Karpas-422 (cell line): ENCODE results near the gene PLD5. TPM values are rescaled to one million over a fixed set of nuclear protein-coding genes. Genes with fewer than 3 reads are reported as not detected.
"Not testable (repeated sequence)": the region's sequence is repeated elsewhere in the genome, so short reads cannot be mapped to it uniquely, and the experiment has no call there.

Source experiments
- DNase-seq: peaks from one replicate; pipeline ENCODE4 v3.0.0-alpha.2; 2015
- H2AFZ ChIP-seq: fragments of 200-600 bp; sonication (generic); 2 replicates; pipeline ENCODE4 v1.6.1; 2014; ENCODE audit warnings: antibody characterized with exemption, low read length, mixed read lengths
- H3K27ac ChIP-seq: fragments of 200-600 bp; sonication (generic); 2 replicates; pipeline ENCODE4 v1.5.1; 2014; ENCODE audit warnings: mild to moderate bottlenecking, low read length, moderate library complexity
- H3K27me3 ChIP-seq: fragments of 200-600 bp; sonication (generic); 2 replicates; pipeline ENCODE4 v1.6.1; 2014; ENCODE audit warnings: low read length, mixed read lengths
- H3K36me3 ChIP-seq: fragments of 200-600 bp; sonication (generic); 2 replicates; pipeline ENCODE4 v1.6.1; 2014; ENCODE audit warnings: low read length, mixed read lengths; ENCODE audit not compliant: insufficient read depth
- H3K4me1 ChIP-seq: fragments of 200-600 bp; sonication (generic); 2 replicates; pipeline ENCODE4 v1.6.1; 2014; ENCODE audit warnings: mild to moderate bottlenecking, low read length, mixed read lengths
- H3K4me2 ChIP-seq: fragments of 200-600 bp; sonication (generic); 2 replicates; pipeline ENCODE4 v1.6.1; 2014; ENCODE audit warnings: low read length, low read depth, mild to moderate bottlenecking; ENCODE audit not compliant: poor library complexity, severe bottlenecking
- H3K4me3 ChIP-seq: fragments of 200-600 bp; sonication (generic); 2 replicates; pipeline ENCODE4 v1.5.1; 2014; ENCODE audit warnings: mild to moderate bottlenecking, antibody characterized with exemption, low read length, mixed read lengths
- H3K79me2 ChIP-seq: fragments of 200-600 bp; sonication (generic); 2 replicates; pipeline ENCODE4 v1.6.1; 2014; ENCODE audit warnings: mild to moderate bottlenecking, low read length, mixed read lengths
- H3K9ac ChIP-seq: fragments of 200-600 bp; sonication (generic); 2 replicates; pipeline ENCODE4 v1.6.0; 2014; ENCODE audit warnings: low read length
- H3K9me2 ChIP-seq: fragments of 200-600 bp; sonication (generic), shearing (Covaris generic); replicated peaks from 2 replicates; pipeline ENCODE4 v1.6.0; 2014; ENCODE audit warnings: mild to moderate bottlenecking, low read length, moderate library complexity; ENCODE audit not compliant: insufficient read depth
- H3K9me3 ChIP-seq: fragments of 300-700, 200-600 bp; sonication (generic); 2 replicates; pipeline ENCODE4 v1.6.1; 2014; ENCODE audit warnings: low read length, mixed read lengths
- H4K20me1 ChIP-seq: fragments of 200-600 bp; sonication (generic); 2 replicates; pipeline ENCODE4 v1.6.1; 2014; ENCODE audit warnings: mild to moderate bottlenecking, antibody characterized with exemption, low read length, low read depth; ENCODE audit not compliant: insufficient read depth
- total RNA-seq: library from RNA; depleted of rRNA; stranded (reverse); fragments of >200 nt; shearing (Covaris generic); gene quantifications from 2 replicates; pipeline ENCODE4 v1.2.3, GENCODE V29; 2014; ENCODE audit warnings: low replicate concordance

PLD5 gene
- total RNA-seq, 1 experiment from 2014 or later: not detected

GRCh38 chr1:242327381-242327780, 197.1 kb downstream of the PLD5 start:
- H2AFZ ChIP-seq: not testable (repeated sequence)

GRCh38 chr1:242321981-242322380, 202.5 kb downstream of the PLD5 start:
- H3K9me2 ChIP-seq, H4K20me1 ChIP-seq, DNase-seq, H3K9me3 ChIP-seq, H3K4me1 ChIP-seq, H3K4me2 ChIP-seq, H3K27me3 ChIP-seq, H3K79me2 ChIP-seq, H3K36me3 ChIP-seq, H3K4me3 ChIP-seq, H2AFZ ChIP-seq, H3K9ac ChIP-seq, H3K27ac ChIP-seq: not testable (repeated sequence)

More at GRCh38 chr1:242327381-242327780, 197.1 kb downstream of the PLD5 start:
- not testable (repeated sequence) for H3K9me2 ChIP-seq, H3K4me3 ChIP-seq, H4K20me1 ChIP-seq, H3K4me1 ChIP-seq, H3K79me2 ChIP-seq, H3K36me3 ChIP-seq, H3K27me3 ChIP-seq, DNase-seq, H3K9me3 ChIP-seq, H3K27ac ChIP-seq, H3K9ac ChIP-seq, H3K4me2 ChIP-seq

GRCh38 chr1:242318140-242318539, 206.4 kb downstream of the PLD5 start:
- Histone ChIP-seq H2AFZ (no peak overlapping the region), H3K9me2 (no peaks in the 10 kb centered on the region), H3K4me2 (no peak overlapping the region), H3K4me3 (no peak overlapping the region), H3K27me3 (no peaks in the 10 kb centered on the region), H3K4me1 (no peaks in the 10 kb centered on the region; the same call in 1 of the 2 replicates), H3K27ac (no peak overlapping the region), H3K79me2 (no peaks in the 10 kb centered on the region), H3K36me3 (no peaks in the 10 kb centered on the region), H3K9me3 (no peaks in the 10 kb centered on the region), H4K20me1 (no peaks in the 10 kb centered on the region), H3K9ac (no peak overlapping the region)
- DNase-seq: no peak

- not testable (repeated sequence) for H3K4me1 ChIP-seq, H2AFZ ChIP-seq, H3K4me2 ChIP-seq, H3K9me3 ChIP-seq, H3K79me2 ChIP-seq, H4K20me1 ChIP-seq, H3K36me3 ChIP-seq, H3K27ac ChIP-seq, H3K9ac ChIP-seq, H3K27me3 ChIP-seq, H3K9me2 ChIP-seq, H3K4me3 ChIP-seq, DNase-seq
Measured at GRCh38 chr1:242314865-242315264, 209.6 kb downstream of the PLD5 start.

GRCh38 chr1:242314085-242314649, 210.3 kb downstream of the PLD5 start:
- not testable (repeated sequence) for H2AFZ ChIP-seq, H3K4me3 ChIP-seq, H4K20me1 ChIP-seq, H3K4me1 ChIP-seq, H3K4me2 ChIP-seq, H3K9me3 ChIP-seq, H3K9ac ChIP-seq, H3K27ac ChIP-seq, H3K27me3 ChIP-seq, H3K9me2 ChIP-seq, H3K79me2 ChIP-seq, H3K36me3 ChIP-seq
- DNase-seq: peak; percentile 41

GRCh38 chr1:242308681-242309080, 215.8 kb downstream of the PLD5 start:
- H3K27me3 ChIP-seq, H3K79me2 ChIP-seq, H3K9me3 ChIP-seq, H3K4me2 ChIP-seq, H2AFZ ChIP-seq, H3K36me3 ChIP-seq, H3K4me3 ChIP-seq, H3K9ac ChIP-seq, H3K9me2 ChIP-seq, H3K27ac ChIP-seq, H4K20me1 ChIP-seq, DNase-seq, H3K4me1 ChIP-seq: not testable (repeated sequence)

- not testable (repeated sequence) for H3K36me3 ChIP-seq, H3K4me2 ChIP-seq, H3K9me2 ChIP-seq, H3K4me1 ChIP-seq, H2AFZ ChIP-seq, H4K20me1 ChIP-seq, DNase-seq, H3K9ac ChIP-seq, H3K9me3 ChIP-seq, H3K27ac ChIP-seq, H3K4me3 ChIP-seq, H3K79me2 ChIP-seq, H3K27me3 ChIP-seq
Measured at GRCh38 chr1:242293781-242294180, 230.7 kb downstream of the PLD5 start.

GRCh38 chr1:242288067-242288466, 236.4 kb downstream of the PLD5 start:
- H3K4me2 ChIP-seq, DNase-seq, H3K27me3 ChIP-seq, H3K36me3 ChIP-seq, H4K20me1 ChIP-seq, H3K4me3 ChIP-seq, H3K9ac ChIP-seq, H3K27ac ChIP-seq, H3K9me3 ChIP-seq, H3K9me2 ChIP-seq, H3K4me1 ChIP-seq, H2AFZ ChIP-seq, H3K79me2 ChIP-seq: not testable (repeated sequence)
